RCC 7860 (cell line): ENCODE data around the gene KRTAP9-9.
A peak's percentile ranks its signal among the peaks of the same experiment; 100 is the strongest.
"Not testable (repeated sequence)": the region's sequence is repeated elsewhere in the genome, so short reads cannot be mapped to it uniquely, and the experiment has no call there.

Experiments used
- DNase-seq: peaks from one replicate; pipeline ENCODE4 v3.0.0-alpha.2; 2015; ENCODE audit warnings: low spot score
- FAIRE-seq: peaks from 2 replicates; lab custom pipeline; 2012; peaks lifted over from hg19 to GRCh38; lab: Jason Lieb, UNC

The KRTAP9-9 gene

GRCh38 chr17:41255381-41256290 lies at the start of gene KRTAP9-9:
TSS of gene KRTAP9-9 (plus strand) at chr17:41255384.
- not testable (repeated sequence) for DNase-seq, FAIRE-seq

GRCh38 chr17:41211845-41212466 lies 43.2 kb upstream of the KRTAP9-9 start:
- no peak for FAIRE-seq
- DNase-seq = peak; percentile 30

- DNase-seq (no peak), FAIRE-seq (no peak)
These were observed 42.5 kb upstream of the KRTAP9-9 start for GRCh38 chr17:41212524-41213169.

GRCh38 chr17:41215681-41216080 lies 39.5 kb upstream of the KRTAP9-9 start:
- no peak for DNase-seq
- no peak for FAIRE-seq

- no peak for FAIRE-seq
These were observed 31.4 kb upstream of the KRTAP9-9 start for GRCh38 chr17:41223821-41224220.

GRCh38 chr17:41226051-41226450 lies 29.1 kb upstream of the KRTAP9-9 start:
- FAIRE-seq (no peak), DNase-seq (no peak)

More at GRCh38 chr17:41223821-41224220, 31.4 kb upstream of the KRTAP9-9 start:
- DNase-seq = no peak

- not testable (repeated sequence) for FAIRE-seq, DNase-seq
These were observed 28.5 kb upstream of the KRTAP9-9 start, which contains the start of gene KRTAP9-2 for GRCh38 chr17:41226598-41227095. TSS of gene KRTAP9-2 (plus strand) at chr17:41226648. CDS start at chr17:41226655, 7 bp downstream.

- FAIRE-seq (no peak), DNase-seq (no peak)
These were observed 25.1 kb upstream of the KRTAP9-9 start for GRCh38 chr17:41230094-41230493.

GRCh38 chr17:41231731-41232130 lies 23.5 kb upstream of the KRTAP9-9 start:
- no peak for DNase-seq
- FAIRE-seq = no peak

GRCh38 chr17:41232399-41233105 lies 22.6 kb upstream of the KRTAP9-9 start, which contains the start of gene KRTAP9-3:
TSS of gene KRTAP9-3 (plus strand) at chr17:41232449. CDS start at chr17:41232502, 53 bp downstream.
- not testable (repeated sequence) for FAIRE-seq, DNase-seq

- FAIRE-seq, DNase-seq: not testable (repeated sequence)
These were observed 18.1 kb upstream of the KRTAP9-9 start for GRCh38 chr17:41237116-41237515.

GRCh38 chr17:41237949-41238437 lies 17.2 kb upstream of the KRTAP9-9 start, which contains the start of gene KRTAP9-8:
TSS of gene KRTAP9-8 (plus strand) at chr17:41237999. CDS start at chr17:41238052, 53 bp downstream.
- FAIRE-seq, DNase-seq: not testable (repeated sequence)

- FAIRE-seq = not testable (repeated sequence)
These were observed 8.0 kb upstream of the KRTAP9-9 start for GRCh38 chr17:41246995-41247787.

GRCh38 chr17:41249637-41250240 lies 5.4 kb upstream of the KRTAP9-9 start, which contains the start of gene KRTAP9-4:
TSS of gene KRTAP9-4 (plus strand) at chr17:41249687. CDS start at chr17:41249721, 34 bp downstream.
- DNase-seq, FAIRE-seq: not testable (repeated sequence)

More at GRCh38 chr17:41246995-41247787, 8.0 kb upstream of the KRTAP9-9 start:
- DNase-seq = not testable (repeated sequence)

GRCh38 chr17:41251261-41251660 lies 3.9 kb upstream of the KRTAP9-9 start:
- DNase-seq (no peak), FAIRE-seq (no peak)

- no peak for FAIRE-seq
- DNase-seq = no peak
These were observed 323 bp upstream of the KRTAP9-9 start for GRCh38 chr17:41254861-41255260.

- DNase-seq (no peak), FAIRE-seq (no peak)
These were observed 1.1 kb downstream of the KRTAP9-9 start for GRCh38 chr17:41256291-41256685.

- DNase-seq (no peak), FAIRE-seq (no peak)
These were observed 3.2 kb downstream of the KRTAP9-9 start for GRCh38 chr17:41258406-41258805.
